ENCODE data around the gene MAGT1.

Gene MAGT1

GRCh38 chrX:77802201-77802600, 93.0 kb downstream of the MAGT1 start:
- no peak for TF ChIP-seq ZNF8 (CRISPR knock-in tag; IDR thresholded peaks at IDR 0.05)
- TF ChIP-seq POU6F1 (CRISPR knock-in tag; IDR thresholded peaks at IDR 0.05; ENCODE audit: borderline replicate concordance, low read depth), result no peak
- TF ChIP-seq GLIS3 (CRISPR knock-in tag; IDR thresholded peaks at IDR 0.05), result no peak
- TF ChIP-seq OSR1 (CRISPR knock-in tag; IDR thresholded peaks at IDR 0.05), result no peak
- no peak for TF ChIP-seq CREB5 (CRISPR knock-in tag; IDR thresholded peaks at IDR 0.05; ENCODE audit: low read depth)
- no peak for TF ChIP-seq ARNTL (CRISPR knock-in tag; IDR thresholded peaks at IDR 0.05; ENCODE audit: borderline replicate concordance, low read depth)
- TF ChIP-seq ZNF565 (CRISPR knock-in tag; conservative IDR thresholded peaks at IDR 0.05; ENCODE audit: low read depth), result no peak
- no peak for TF ChIP-seq CSRNP3 (CRISPR knock-in tag; IDR thresholded peaks at IDR 0.05)
- no peak for TF ChIP-seq CSDC2 (CRISPR knock-in tag; IDR thresholded peaks at IDR 0.05)
- no peak for TF ChIP-seq ISL1 (CRISPR knock-in tag; IDR thresholded peaks at IDR 0.05)
- TF ChIP-seq PATZ1 (CRISPR knock-in tag; IDR thresholded peaks at IDR 0.05; ENCODE audit: borderline replicate concordance), result no peak
- no peak for TF ChIP-seq TOX (CRISPR knock-in tag; IDR thresholded peaks at IDR 0.05; ENCODE audit: borderline replicate concordance)
- TF ChIP-seq ZFP30 (CRISPR knock-in tag; IDR thresholded peaks at IDR 0.05), result no peak
- TF ChIP-seq ESRRG (CRISPR knock-in tag; IDR thresholded peaks at IDR 0.05), result no peak
- TF ChIP-seq PPARA (CRISPR knock-in tag; IDR thresholded peaks at IDR 0.05; ENCODE audit: borderline replicate concordance), result no peak
- no peak for TF ChIP-seq ZC3H10 (CRISPR knock-in tag; IDR thresholded peaks at IDR 0.05)
- TF ChIP-seq RARB (CRISPR knock-in tag; IDR thresholded peaks at IDR 0.05), result no peak
- no peak for TF ChIP-seq ZNF70 (CRISPR knock-in tag; IDR thresholded peaks at IDR 0.05)
- no peak for TF ChIP-seq BACH2 (CRISPR knock-in tag; IDR thresholded peaks at IDR 0.05; ENCODE audit: borderline replicate concordance)
- TF ChIP-seq SNAI2 (CRISPR knock-in tag; IDR thresholded peaks at IDR 0.05), result no peak
- ATAC-seq, result no peak

- no peak for ATAC-seq
- no peak for TF ChIP-seq RARB (CRISPR knock-in tag; IDR thresholded peaks at IDR 0.05)
- TF ChIP-seq ZFP3 (CRISPR knock-in tag; IDR thresholded peaks at IDR 0.05), result no peak
- TF ChIP-seq BACH2 (CRISPR knock-in tag; IDR thresholded peaks at IDR 0.05; ENCODE audit: borderline replicate concordance), result no peak
- TF ChIP-seq POU6F1 (CRISPR knock-in tag; IDR thresholded peaks at IDR 0.05; ENCODE audit: borderline replicate concordance, low read depth), result no peak
- no peak for TF ChIP-seq ZNF565 (CRISPR knock-in tag; conservative IDR thresholded peaks at IDR 0.05; ENCODE audit: low read depth)
- no peak for TF ChIP-seq CSDC2 (CRISPR knock-in tag; IDR thresholded peaks at IDR 0.05)
- no peak for TF ChIP-seq CSRNP3 (CRISPR knock-in tag; IDR thresholded peaks at IDR 0.05)
- no peak for TF ChIP-seq TCF4 (CRISPR knock-in tag; IDR thresholded peaks at IDR 0.05; ENCODE audit: borderline replicate concordance)
- TF ChIP-seq ISL1 (CRISPR knock-in tag; IDR thresholded peaks at IDR 0.05), result no peak
- TF ChIP-seq TOX (CRISPR knock-in tag; IDR thresholded peaks at IDR 0.05; ENCODE audit: borderline replicate concordance), result no peak
- no peak for TF ChIP-seq ZC3H10 (CRISPR knock-in tag; IDR thresholded peaks at IDR 0.05)
- no peak for TF ChIP-seq ARNTL (CRISPR knock-in tag; IDR thresholded peaks at IDR 0.05; ENCODE audit: borderline replicate concordance, low read depth)
- no peak for TF ChIP-seq ESRRG (CRISPR knock-in tag; IDR thresholded peaks at IDR 0.05)
- TF ChIP-seq OSR1 (CRISPR knock-in tag; IDR thresholded peaks at IDR 0.05), result no peak
- no peak for TF ChIP-seq TSHZ2 (CRISPR knock-in tag; IDR thresholded peaks at IDR 0.05)
- no peak for TF ChIP-seq CREB5 (CRISPR knock-in tag; IDR thresholded peaks at IDR 0.05; ENCODE audit: low read depth)
- TF ChIP-seq PATZ1 (CRISPR knock-in tag; IDR thresholded peaks at IDR 0.05; ENCODE audit: borderline replicate concordance), result no peak
- no peak for TF ChIP-seq ZNF70 (CRISPR knock-in tag; IDR thresholded peaks at IDR 0.05)
These were observed 100.1 kb downstream of the MAGT1 start for GRCh38 chrX:77795124-77795523.
